Fibroblast of villous mesenchyme (primary cell): ENCODE data around the gene ASB2. TPM values are rescaled to one million over a fixed set of nuclear protein-coding genes. Genes with fewer than 3 reads are reported as not detected.

Experiments used
- DNase-seq: peaks from one replicate; pipeline ENCODE4 v3.0.0-alpha.2; 2010; ENCODE audit warnings: low read depth
- H3K4me3 ChIP-seq: 2 replicates; pipeline ENCODE4 v1.5.1; 2011; ENCODE audit warnings: low read depth, mild to moderate bottlenecking, low read length
- total RNA-seq: library from RNA; depleted of rRNA; stranded (reverse); fragments of >200 nt; gene quantifications from 2 replicates; pipeline ENCODE4 v1.2.3, GENCODE V29; 2012
- TF ChIP-seq, protein P1 (sequence below): IDR thresholded peaks from 2 replicates; pipeline ENCODE4 v1.5.1; 2012; ENCODE audit warnings: low read depth, mild to moderate bottlenecking, low read length; ENCODE audit not compliant: insufficient read depth

Gene ASB2
- total RNA-seq, 1 donor, result 0.86 TPM

DNA sequence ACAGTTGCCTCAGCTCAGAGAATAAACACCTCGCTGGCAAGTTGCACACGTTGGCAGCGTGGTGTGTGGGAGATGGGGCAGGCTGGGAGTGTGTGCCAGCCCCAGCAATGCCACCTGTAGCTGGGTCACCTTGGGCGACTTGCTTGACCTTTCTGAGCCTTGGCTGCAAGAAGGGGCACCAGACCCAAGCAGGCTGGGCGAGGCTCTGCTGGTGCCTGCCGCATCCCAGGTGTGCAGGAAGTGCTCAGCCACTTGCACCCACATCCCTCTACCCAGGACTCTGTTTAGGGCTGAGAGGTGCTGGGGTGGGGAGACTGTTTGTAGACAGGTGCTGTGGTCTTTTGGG, 48.6 kb downstream of the ASB2 start:
- TF ChIP-seq, protein P1, sequence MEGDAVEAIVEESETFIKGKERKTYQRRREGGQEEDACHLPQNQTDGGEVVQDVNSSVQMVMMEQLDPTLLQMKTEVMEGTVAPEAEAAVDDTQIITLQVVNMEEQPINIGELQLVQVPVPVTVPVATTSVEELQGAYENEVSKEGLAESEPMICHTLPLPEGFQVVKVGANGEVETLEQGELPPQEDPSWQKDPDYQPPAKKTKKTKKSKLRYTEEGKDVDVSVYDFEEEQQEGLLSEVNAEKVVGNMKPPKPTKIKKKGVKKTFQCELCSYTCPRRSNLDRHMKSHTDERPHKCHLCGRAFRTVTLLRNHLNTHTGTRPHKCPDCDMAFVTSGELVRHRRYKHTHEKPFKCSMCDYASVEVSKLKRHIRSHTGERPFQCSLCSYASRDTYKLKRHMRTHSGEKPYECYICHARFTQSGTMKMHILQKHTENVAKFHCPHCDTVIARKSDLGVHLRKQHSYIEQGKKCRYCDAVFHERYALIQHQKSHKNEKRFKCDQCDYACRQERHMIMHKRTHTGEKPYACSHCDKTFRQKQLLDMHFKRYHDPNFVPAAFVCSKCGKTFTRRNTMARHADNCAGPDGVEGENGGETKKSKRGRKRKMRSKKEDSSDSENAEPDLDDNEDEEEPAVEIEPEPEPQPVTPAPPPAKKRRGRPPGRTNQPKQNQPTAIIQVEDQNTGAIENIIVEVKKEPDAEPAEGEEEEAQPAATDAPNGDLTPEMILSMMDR, result no peak
- H3K4me3 ChIP-seq, result no peak overlapping the region
- DNase-seq, result no peak

- no peak for DNase-seq
- TF ChIP-seq, protein P1, result no peak
Observed at GRCh38 chr14:93926873-93927799, 49.2 kb downstream of the ASB2 start, which contains the start of gene FAM181A. Gene FAM181A (plus strand): TSS chr14:93927344. CDS start chr14:93928286, 942 bp downstream.

DNA sequence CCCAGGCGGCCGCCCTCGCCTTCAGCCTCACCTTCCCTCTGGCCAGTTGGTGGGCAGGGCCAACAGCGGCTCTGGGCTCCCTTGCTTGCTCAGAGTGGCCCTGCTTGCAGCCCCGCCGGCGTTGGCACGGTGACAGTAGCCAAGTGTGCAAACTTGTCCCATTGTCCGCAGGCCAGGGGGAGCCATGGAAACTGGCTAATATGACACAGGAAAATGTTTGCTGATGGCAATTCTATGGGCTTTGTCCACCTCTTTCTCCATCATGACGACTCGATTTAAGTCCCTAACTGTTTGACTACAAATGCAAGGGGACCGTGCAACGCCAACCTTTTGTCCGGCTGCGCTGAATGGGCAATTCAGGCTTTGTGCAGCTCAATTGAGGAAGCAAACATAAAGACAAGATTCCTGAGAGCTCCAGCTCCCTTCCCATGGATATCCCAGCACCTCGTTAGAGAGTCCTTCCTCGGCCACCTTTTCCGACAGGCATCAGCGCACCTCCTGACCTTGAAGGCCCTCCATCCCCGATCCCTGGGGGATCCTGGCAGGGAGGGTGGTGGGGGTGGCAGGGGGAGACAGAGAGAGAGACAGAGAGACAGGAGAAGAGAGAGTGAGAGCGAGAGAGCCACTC, 50.0 kb downstream of the ASB2 start:
- TF ChIP-seq, protein P1, result no peak
- no peak for DNase-seq
- H3K4me3 ChIP-seq, result no peak overlapping the region

More at GRCh38 chr14:93926873-93927799, 49.2 kb downstream of the ASB2 start, which contains the start of gene FAM181A:
- H3K4me3 ChIP-seq, result no peak within 1 kb of the TSS

DNA sequence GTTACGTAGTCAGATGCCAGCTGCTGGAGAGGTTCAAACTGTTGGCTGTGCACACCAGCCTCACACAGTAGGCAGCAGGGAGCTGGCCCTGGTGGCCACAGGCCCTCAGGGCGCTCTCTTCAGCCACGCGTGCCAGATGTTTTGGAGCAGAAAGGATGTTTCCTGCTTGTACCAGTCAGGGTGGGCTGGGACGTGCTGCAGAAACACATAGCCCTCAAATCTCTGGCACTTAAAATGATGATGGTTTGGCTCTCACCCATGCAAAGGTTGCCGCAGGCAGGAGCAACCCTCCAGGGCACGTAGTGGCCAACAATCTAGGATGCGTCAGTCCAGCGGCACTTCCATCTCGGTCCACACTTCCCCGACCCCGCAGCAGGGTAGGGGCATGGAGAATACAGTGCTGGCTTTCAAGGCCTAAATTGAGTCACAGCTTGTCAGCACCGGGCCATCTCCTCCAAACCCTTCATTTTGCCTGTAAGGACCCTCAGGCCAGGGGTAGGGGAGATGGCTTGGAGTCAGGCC, 50.9 kb downstream of the ASB2 start:
- TF ChIP-seq, protein P1, result no peak
- DNase-seq, result no peak
- no peak overlapping the region for H3K4me3 ChIP-seq

DNA sequence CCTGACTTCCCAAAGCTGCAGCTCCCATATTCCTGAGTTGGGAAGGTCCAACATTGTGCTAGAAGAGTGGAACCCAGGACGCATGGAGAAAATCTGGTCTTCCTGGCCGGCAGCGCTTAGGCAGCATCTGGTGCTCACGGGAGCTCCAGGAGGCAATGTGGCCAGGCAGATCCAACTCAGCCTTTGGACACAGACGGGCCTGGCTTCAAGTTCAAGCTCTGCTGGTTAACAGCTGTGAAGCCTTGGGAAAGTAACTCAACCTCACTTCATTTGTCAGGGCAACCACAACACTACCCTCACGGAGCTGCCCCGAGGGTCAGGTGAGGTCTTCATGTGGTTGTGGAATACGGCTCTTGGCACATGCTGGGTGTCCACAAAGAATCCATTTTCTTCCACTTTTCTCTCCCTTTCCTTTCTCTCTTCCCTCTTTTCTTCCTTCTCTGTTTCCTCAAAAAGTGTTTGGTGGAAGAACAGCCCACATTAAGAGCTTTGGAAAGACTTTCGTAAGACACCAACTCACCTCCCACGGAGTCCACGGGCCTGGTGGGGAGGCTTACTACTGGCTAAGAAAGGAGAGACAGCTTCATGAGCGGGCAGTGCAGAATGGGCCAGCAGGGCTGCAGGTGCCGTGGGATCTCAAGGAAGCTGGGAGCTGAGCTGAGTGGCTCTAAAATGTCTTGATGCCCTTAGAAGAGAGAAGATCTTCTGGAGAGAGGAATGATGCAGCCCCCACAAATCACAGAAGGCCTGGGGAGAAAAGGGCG, 51.6 kb downstream of the ASB2 start:
- H3K4me3 ChIP-seq, result no peak overlapping the region
- TF ChIP-seq, protein P1, result no peak
- no peak for DNase-seq

DNA sequence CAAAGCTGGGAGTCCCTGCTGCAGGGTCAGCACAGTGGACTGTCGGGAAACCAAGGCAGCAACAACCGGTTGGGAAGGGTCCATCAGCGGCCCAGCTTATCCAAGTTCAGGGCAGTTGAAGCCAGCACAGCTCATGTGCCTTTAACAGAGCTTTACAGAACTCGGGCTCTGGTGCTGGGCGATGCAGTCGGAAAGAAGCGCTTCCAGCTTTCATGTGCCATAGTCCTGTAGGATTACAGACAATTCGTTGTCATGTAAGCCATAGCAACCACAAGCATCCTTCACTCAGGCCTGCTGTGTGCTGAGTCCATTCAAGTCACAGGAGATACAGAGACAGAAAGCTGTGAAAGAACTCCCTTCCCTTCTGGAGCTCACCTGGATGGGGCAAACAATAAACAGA, 52.7 kb downstream of the ASB2 start:
- DNase-seq, result no peak
- TF ChIP-seq, protein P1, result no peak
- H3K4me3 ChIP-seq, result no peak overlapping the region
